Measurements from ENCODE around the gene CFAP299.

DNA sequence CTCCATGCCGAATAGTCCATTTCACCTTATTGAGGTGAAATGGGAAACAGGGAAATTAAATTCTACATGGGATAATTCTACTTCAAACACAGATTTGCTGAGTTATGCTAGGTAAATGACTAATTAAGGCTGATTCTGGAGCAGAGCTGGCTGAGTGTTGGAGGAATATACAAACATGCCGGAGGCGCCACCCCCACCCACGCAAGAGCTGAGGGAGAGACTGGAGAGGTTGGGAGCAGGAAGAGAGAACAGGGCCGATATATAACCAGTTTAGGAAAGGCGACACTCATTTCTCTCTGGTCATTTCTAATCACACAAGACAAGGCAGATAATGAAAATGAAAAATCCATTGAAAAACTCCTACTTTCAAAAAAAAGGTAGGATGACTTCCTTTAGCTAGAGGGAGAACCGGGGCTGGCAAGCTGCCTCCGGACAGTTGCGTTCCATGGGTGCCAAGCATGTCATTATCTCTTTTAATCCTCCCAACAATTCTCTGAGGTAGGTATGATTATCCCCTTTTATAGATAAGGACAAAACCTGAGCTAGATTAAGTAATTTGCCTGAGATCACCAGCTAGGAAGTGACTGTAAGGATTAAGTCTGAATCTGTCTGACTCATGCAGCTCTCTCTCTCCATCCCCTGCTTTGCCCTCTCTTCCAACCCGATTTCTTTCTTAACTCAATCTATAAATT lies 27.6 kb upstream of the CFAP299 start:
- TF ChIP-seq ZBTB7B (CRISPR knock-in tag; IDR thresholded peaks at IDR 0.05) = no peak
- TF ChIP-seq, protein P1, sequence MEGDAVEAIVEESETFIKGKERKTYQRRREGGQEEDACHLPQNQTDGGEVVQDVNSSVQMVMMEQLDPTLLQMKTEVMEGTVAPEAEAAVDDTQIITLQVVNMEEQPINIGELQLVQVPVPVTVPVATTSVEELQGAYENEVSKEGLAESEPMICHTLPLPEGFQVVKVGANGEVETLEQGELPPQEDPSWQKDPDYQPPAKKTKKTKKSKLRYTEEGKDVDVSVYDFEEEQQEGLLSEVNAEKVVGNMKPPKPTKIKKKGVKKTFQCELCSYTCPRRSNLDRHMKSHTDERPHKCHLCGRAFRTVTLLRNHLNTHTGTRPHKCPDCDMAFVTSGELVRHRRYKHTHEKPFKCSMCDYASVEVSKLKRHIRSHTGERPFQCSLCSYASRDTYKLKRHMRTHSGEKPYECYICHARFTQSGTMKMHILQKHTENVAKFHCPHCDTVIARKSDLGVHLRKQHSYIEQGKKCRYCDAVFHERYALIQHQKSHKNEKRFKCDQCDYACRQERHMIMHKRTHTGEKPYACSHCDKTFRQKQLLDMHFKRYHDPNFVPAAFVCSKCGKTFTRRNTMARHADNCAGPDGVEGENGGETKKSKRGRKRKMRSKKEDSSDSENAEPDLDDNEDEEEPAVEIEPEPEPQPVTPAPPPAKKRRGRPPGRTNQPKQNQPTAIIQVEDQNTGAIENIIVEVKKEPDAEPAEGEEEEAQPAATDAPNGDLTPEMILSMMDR (CRISPR knock-in tag; IDR thresholded peaks at IDR 0.05) = no peak
- TF ChIP-seq CREB1 (IDR thresholded peaks at IDR 0.05) = no peak
- TF ChIP-seq CREB1 (CRISPR knock-in tag; IDR thresholded peaks at IDR 0.05) = no peak
- TF ChIP-seq, protein P2, sequence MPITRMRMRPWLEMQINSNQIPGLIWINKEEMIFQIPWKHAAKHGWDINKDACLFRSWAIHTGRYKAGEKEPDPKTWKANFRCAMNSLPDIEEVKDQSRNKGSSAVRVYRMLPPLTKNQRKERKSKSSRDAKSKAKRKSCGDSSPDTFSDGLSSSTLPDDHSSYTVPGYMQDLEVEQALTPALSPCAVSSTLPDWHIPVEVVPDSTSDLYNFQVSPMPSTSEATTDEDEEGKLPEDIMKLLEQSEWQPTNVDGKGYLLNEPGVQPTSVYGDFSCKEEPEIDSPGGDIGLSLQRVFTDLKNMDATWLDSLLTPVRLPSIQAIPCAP (CRISPR knock-in tag; IDR thresholded peaks at IDR 0.05; ENCODE audit: low read depth) = no peak
- TF ChIP-seq REPIN1 (CRISPR knock-in tag; IDR thresholded peaks at IDR 0.05; ENCODE audit: borderline replicate concordance, low read depth) = no peak
- no peak for TF ChIP-seq ZNF510 (CRISPR knock-in tag; IDR thresholded peaks at IDR 0.05; ENCODE audit: low read depth)
- TF ChIP-seq, protein P3, sequence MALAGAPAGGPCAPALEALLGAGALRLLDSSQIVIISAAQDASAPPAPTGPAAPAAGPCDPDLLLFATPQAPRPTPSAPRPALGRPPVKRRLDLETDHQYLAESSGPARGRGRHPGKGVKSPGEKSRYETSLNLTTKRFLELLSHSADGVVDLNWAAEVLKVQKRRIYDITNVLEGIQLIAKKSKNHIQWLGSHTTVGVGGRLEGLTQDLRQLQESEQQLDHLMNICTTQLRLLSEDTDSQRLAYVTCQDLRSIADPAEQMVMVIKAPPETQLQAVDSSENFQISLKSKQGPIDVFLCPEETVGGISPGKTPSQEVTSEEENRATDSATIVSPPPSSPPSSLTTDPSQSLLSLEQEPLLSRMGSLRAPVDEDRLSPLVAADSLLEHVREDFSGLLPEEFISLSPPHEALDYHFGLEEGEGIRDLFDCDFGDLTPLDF (CRISPR knock-in tag; IDR thresholded peaks at IDR 0.05) = no peak
- TF ChIP-seq CBX5 (CRISPR knock-in tag; IDR thresholded peaks at IDR 0.05; ENCODE audit: borderline replicate concordance) = no peak
- TF ChIP-seq ZNF567 (CRISPR knock-in tag; IDR thresholded peaks at IDR 0.05; ENCODE audit: borderline replicate concordance) = no peak

All from HepG2 (cell line).